Measurements from ENCODE around the gene ACSS1.

- no peak for TF ChIP-seq CTCF (IDR thresholded peaks at IDR 0.05)
- TF ChIP-seq ZFX (IDR thresholded peaks at IDR 0.05; ENCODE audit: borderline replicate concordance), result no peak
These were observed 91.5 kb downstream of the ACSS1 start for GRCh38 chr20:24966317-24967012.
